ENCODE data around the gene AP2S1. TPM values are rescaled to one million over a fixed set of nuclear protein-coding genes. Genes with fewer than 3 reads are reported as not detected.
"Not testable (repeated sequence)": the region's sequence is repeated elsewhere in the genome, so short reads cannot be mapped to it uniquely, and the experiment has no call there.

Gene AP2S1
- total RNA-seq, 2 donors from 2014 or later = 118 to 141 TPM

DNA sequence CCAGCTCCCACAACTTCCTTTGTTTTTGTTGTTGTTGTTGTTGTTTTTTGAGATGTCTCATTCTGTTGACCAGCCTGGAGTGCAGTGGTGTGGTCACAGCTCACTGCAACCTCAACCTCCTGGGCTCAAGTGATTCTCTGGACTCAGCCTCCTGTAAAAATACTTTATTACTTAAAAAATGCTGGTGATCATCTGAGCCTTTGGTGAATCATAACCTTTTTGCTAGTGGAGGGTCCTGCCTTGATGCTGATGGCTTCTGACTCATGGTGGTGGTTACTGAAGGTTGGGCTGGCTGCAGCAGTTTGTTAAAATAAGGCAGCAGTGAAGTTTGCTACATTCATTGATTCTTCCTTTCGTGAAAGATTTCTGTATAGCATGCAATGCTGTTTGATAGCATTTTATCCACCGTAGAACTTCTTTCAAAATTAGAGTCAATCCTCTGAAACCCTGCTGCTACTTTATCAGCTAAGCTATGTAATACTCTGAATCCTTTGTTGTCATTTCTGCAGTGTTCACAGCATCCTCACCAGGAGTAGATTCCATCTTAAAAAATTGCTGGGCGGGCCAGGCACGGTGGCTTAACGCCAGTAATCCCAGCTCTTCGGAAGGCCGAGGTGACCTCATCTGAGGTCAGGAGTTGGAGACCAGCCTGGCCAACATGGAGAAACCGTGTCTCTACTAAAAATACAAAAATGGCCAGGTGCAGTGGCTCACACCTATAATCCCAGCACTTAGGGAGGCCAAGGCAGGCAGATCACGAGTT, 28.1 kb upstream of the AP2S1 start:
- intact Hi-C loops (cut with DNase I) = no loop called here
- no peak for DNase-seq (ENCODE audit: low spot score)
- H3K4me3 ChIP-seq = no peak overlapping the region
- no peaks in the 10 kb centered on the region for H3K36me3 ChIP-seq
- H3K27me3 ChIP-seq (replicated peaks; ENCODE audit: insufficient read depth) = no peaks in the 10 kb centered on the region
- H3K4me1 ChIP-seq (replicated peaks) = no peaks in the 10 kb centered on the region
- no peaks in the 10 kb centered on the region for H3K9me3 ChIP-seq
- 86% methylated on average over 9 of the region's 9 CpGs for WGBS
- no peak overlapping the region for H3K27ac ChIP-seq
- TF ChIP-seq, protein P1, sequence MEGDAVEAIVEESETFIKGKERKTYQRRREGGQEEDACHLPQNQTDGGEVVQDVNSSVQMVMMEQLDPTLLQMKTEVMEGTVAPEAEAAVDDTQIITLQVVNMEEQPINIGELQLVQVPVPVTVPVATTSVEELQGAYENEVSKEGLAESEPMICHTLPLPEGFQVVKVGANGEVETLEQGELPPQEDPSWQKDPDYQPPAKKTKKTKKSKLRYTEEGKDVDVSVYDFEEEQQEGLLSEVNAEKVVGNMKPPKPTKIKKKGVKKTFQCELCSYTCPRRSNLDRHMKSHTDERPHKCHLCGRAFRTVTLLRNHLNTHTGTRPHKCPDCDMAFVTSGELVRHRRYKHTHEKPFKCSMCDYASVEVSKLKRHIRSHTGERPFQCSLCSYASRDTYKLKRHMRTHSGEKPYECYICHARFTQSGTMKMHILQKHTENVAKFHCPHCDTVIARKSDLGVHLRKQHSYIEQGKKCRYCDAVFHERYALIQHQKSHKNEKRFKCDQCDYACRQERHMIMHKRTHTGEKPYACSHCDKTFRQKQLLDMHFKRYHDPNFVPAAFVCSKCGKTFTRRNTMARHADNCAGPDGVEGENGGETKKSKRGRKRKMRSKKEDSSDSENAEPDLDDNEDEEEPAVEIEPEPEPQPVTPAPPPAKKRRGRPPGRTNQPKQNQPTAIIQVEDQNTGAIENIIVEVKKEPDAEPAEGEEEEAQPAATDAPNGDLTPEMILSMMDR (IDR thresholded peaks at IDR 0.05) = no peak
- TF ChIP-seq POLR2A (IDR thresholded peaks at IDR 0.05) (no peak), POLR2AphosphoS5 (IDR thresholded peaks at IDR 0.05) (no peak)

DNA sequence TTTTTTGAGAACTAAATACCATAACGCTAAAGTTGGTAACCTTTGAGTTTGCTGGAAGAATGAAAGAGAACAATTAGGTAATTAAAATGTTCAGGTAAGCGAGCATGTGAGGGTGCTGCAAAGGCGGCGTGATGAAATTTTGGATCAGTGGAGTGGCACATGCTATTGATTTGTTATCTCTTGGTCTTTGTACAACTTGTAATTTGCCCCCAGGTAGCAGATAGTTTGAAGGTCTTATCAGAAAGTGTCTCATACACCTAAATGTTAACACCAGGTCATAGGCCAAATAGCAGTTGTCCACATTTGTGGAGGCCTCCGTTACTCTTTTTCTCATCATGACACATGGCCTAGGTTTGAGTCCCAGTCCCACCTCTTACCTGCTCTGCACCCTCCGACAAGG, 25.0 kb upstream of the AP2S1 start:
- Histone ChIP-seq H3K4me3 (no peak overlapping the region), H3K4me1 (replicated peaks) (peaks cover 2% of the 10 kb centered on the region), H3K27me3 (replicated peaks; ENCODE audit: insufficient read depth) (no peaks in the 10 kb centered on the region), H3K27ac (no peak overlapping the region), H3K9me3 (no peaks in the 10 kb centered on the region), H3K36me3 (no peaks in the 10 kb centered on the region)
- TF ChIP-seq POLR2AphosphoS5 (IDR thresholded peaks at IDR 0.05) = no peak
- TF ChIP-seq, protein P1 (IDR thresholded peaks at IDR 0.05) = no peak
- no peak for TF ChIP-seq POLR2A (IDR thresholded peaks at IDR 0.05)
- no peak for DNase-seq (ENCODE audit: low spot score)
- intact Hi-C loops (cut with DNase I) = no loop called here
- 88% methylated on average over 6 of the region's 6 CpGs for WGBS

DNA sequence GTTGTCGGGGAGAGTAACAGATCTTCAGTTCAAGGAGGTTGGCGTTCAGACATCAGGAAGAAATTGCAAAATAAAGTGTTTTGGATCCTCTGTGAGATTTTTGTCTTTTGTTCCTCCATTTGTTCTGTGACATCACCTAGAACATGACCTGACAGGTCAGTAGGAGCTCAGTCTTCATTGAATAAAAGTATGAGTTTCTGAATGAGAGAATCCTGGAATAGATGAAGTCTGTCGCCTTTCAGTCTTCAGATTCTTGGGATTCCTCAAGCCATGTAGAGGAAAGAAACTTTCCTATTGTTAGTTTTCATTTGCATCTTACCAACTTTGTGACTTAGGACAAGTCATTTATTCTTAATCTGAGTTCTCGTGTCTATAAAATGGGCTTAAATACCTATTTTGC, 24.6 kb upstream of the AP2S1 start:
- peak overlapping the region in 1 of 2 donors; percentile 19 for H3K27ac ChIP-seq
- DNase-seq (ENCODE audit: low spot score) = no peak
- peaks cover 3% of the 10 kb centered on the region for H3K4me1 ChIP-seq (replicated peaks)
- H3K27me3 ChIP-seq (replicated peaks; ENCODE audit: insufficient read depth) = no peaks in the 10 kb centered on the region
- TF ChIP-seq, protein P1 (IDR thresholded peaks at IDR 0.05) = no peak
- TF ChIP-seq POLR2A (IDR thresholded peaks at IDR 0.05) = no peak
- no peak for TF ChIP-seq POLR2AphosphoS5 (IDR thresholded peaks at IDR 0.05)
- no peak overlapping the region for H3K4me3 ChIP-seq
- intact Hi-C loops (cut with DNase I) = no loop called here
- no peaks in the 10 kb centered on the region for H3K36me3 ChIP-seq
- H3K9me3 ChIP-seq = no peaks in the 10 kb centered on the region
- 49% methylated on average over 4 of the region's 4 CpGs for WGBS

DNA sequence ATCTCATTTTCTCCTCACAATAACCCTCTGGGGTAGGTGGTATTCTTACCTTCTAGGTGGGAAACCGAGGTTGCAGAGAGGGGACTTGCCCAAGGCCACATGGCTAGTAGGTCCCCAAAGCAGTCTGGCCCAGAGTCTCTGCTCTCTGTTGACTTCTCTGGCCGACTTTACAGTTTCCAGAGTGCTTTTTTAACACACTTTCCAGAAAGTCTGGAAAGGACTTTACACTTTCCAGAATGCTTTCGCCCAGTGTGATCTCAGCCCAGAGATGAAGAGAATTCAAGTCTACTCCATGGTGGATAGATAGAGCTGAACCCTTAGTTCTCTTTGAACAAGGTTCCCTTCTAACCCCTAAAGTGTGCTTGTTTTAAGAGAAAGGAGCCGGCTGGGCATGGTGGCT, 22.3 kb upstream of the AP2S1 start:
- Histone ChIP-seq H3K27ac (peak overlapping the region in 1 of 2 donors; percentile 62), H3K4me3 (no peak overlapping the region), H3K4me1 (replicated peaks) (peaks cover 3% of the 10 kb centered on the region), H3K27me3 (replicated peaks; ENCODE audit: insufficient read depth) (no peaks in the 10 kb centered on the region), H3K9me3 (no peaks in the 10 kb centered on the region), H3K36me3 (no peaks in the 10 kb centered on the region)
- TF ChIP-seq POLR2AphosphoS5 (IDR thresholded peaks at IDR 0.05) (no peak), POLR2A (IDR thresholded peaks at IDR 0.05) (no peak)
- TF ChIP-seq, protein P1 (IDR thresholded peaks at IDR 0.05) = no peak
- no peak for DNase-seq (ENCODE audit: low spot score)
- WGBS = 73% methylated on average over 4 of the region's 4 CpGs
- intact Hi-C loops (cut with DNase I) = no loop called here

DNA sequence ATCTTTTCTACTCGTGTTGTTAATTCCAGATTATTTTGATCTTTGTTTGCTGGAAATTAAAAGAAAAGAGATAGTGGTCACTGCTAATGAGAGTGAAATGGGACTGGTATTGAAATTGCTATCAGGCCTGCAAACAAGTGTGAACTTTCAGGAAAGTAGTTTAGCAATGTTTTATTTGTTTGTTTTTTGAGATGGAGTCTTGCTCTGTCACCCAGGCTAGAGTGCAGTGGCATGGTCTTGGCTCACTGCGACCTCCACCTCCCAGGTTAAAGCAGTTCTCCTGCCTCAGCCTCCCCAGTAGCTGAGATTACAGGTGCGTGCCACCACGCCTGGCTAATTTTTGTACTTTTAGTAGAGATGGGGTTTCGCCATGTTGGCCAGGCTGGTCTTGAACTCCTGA, 20.5 kb upstream of the AP2S1 start:
- intact Hi-C loops (cut with DNase I); H3K9me3 ChIP-seq; H3K4me3 ChIP-seq; H3K36me3 ChIP-seq; DNase-seq (ENCODE audit: low spot score); H3K27me3 ChIP-seq (replicated peaks; ENCODE audit: insufficient read depth); H3K27ac ChIP-seq; H3K4me1 ChIP-seq (replicated peaks): not testable (repeated sequence)
- 84% methylated on average over 5 of the region's 5 CpGs for WGBS
